ENCODE measurements around the gene ALPK3. TPM values are rescaled to one million over a fixed set of nuclear protein-coding genes. Genes with fewer than 3 reads are reported as not detected.

ALPK3 gene
- total and polyA plus RNA-seq, 7 experiments from 2014 or later: 0.02 to 0.30 (median 0.19) TPM; not detected in 1

- ChIA-PET POLR2A (interaction anchor here (0.7 kb wide), 1 partner anchor 23 kb away, joined by 3 read pairs; no protein-coding TSS in a partner anchor), CTCF (no interaction called here)
- H3K36me3 Mint-ChIP-seq: no peaks in the 10 kb centered on the region
- Histone ChIP-seq H3K4me3 (ENCODE audit: low read length) (no peak overlapping the region), H3K4me1 (ENCODE audit: control insufficient read depth in 2 of 2, insufficient read depth in 2 of 2, low read length in 2 of 2) (no peaks in the 10 kb centered on the region), H3K9me3 (ENCODE audit: control insufficient read depth in 2 of 3, low read length in 3 of 3) (no peaks in the 10 kb centered on the region), H3K27me3 (ENCODE audit: control insufficient read depth in 2 of 2, insufficient read depth in 2 of 2, low read length in 2 of 2) (no peaks in the 10 kb centered on the region), H3K36me3 (ENCODE audit: control insufficient read depth in 2 of 3, insufficient read depth in 3 of 3, low read length in 3 of 3) (no peaks in the 10 kb centered on the region), H3K27ac (ENCODE audit: low read depth, low read length) (no peak overlapping the region)
- DNase-seq (no peak), ATAC-seq (no peak)
- intact Hi-C loops (cut with micrococcal nuclease): no loop called here
- no peaks in the 10 kb centered on the region for H3K9me3 Mint-ChIP-seq
- peaks cover 0 to 13% (median 0%) of the 10 kb centered on the region in 7 donors for H3K4me1 Mint-ChIP-seq
- no peak overlapping the region for H3K27ac Mint-ChIP-seq
- H3K27me3 Mint-ChIP-seq: peaks cover 0 to 3% (median 0%) of the 10 kb centered on the region in 5 donors
- H3K4me3 Mint-ChIP-seq: no peak overlapping the region
Measured at GRCh38 chr15:84908564-84908963, 91.4 kb downstream of the ALPK3 start.

- intact Hi-C loops (cut with micrococcal nuclease): no loop called here
- H3K4me1 Mint-ChIP-seq: peaks cover 0 to 13% (median 0%) of the 10 kb centered on the region in 7 donors
Measured at GRCh38 chr15:84909029-84909428, 91.9 kb downstream of the ALPK3 start.

GRCh38 chr15:84909782-84910181 lies 92.6 kb downstream of the ALPK3 start:
- no peak for ATAC-seq
- Mint-ChIP-seq H3K27ac (no peak overlapping the region), H3K9me3 (peaks cover 0 to under 1% (median 0%) of the 10 kb centered on the region in 11 donors), H3K27me3 (peaks cover 0 to 5% (median 0%) of the 10 kb centered on the region in 5 donors), H3K36me3 (peaks cover 0 to under 1% (median 0%) of the 10 kb centered on the region in 5 donors), H3K4me1 (peaks cover 0 to 18% (median 0%) of the 10 kb centered on the region in 7 donors), H3K4me3 (no peak overlapping the region)
- no peaks in the 10 kb centered on the region for H3K27me3 ChIP-seq (ENCODE audit: control insufficient read depth in 2 of 2, insufficient read depth in 2 of 2, low read length in 2 of 2)
- no peak overlapping the region for H3K4me3 ChIP-seq (ENCODE audit: low read length)
- H3K27ac ChIP-seq (ENCODE audit: low read depth, low read length): no peak overlapping the region
- POLR2A ChIA-PET: no interaction called here
- no peaks in the 10 kb centered on the region for H3K36me3 ChIP-seq (ENCODE audit: control insufficient read depth in 2 of 3, insufficient read depth in 3 of 3, low read length in 3 of 3)
- DNase-seq: no peak
- CTCF ChIA-PET: no interaction called here
- intact Hi-C loops (cut with micrococcal nuclease): no loop called here
- no peaks in the 10 kb centered on the region for H3K9me3 ChIP-seq (ENCODE audit: control insufficient read depth in 2 of 3, low read length in 3 of 3)
- H3K4me1 ChIP-seq (ENCODE audit: control insufficient read depth in 2 of 2, insufficient read depth in 2 of 2, low read length in 2 of 2): no peaks in the 10 kb centered on the region

More at GRCh38 chr15:84909029-84909428, 91.9 kb downstream of the ALPK3 start:
- ATAC-seq: no peak
- Histone ChIP-seq H3K27me3 (ENCODE audit: control insufficient read depth in 2 of 2, insufficient read depth in 2 of 2, low read length in 2 of 2) (no peaks in the 10 kb centered on the region), H3K36me3 (ENCODE audit: control insufficient read depth in 2 of 3, insufficient read depth in 3 of 3, low read length in 3 of 3) (no peaks in the 10 kb centered on the region), H3K9me3 (ENCODE audit: control insufficient read depth in 2 of 3, low read length in 3 of 3) (no peaks in the 10 kb centered on the region), H3K4me1 (ENCODE audit: control insufficient read depth in 2 of 2, insufficient read depth in 2 of 2, low read length in 2 of 2) (no peaks in the 10 kb centered on the region), H3K27ac (ENCODE audit: low read depth, low read length) (no peak overlapping the region), H3K4me3 (ENCODE audit: low read length) (no peak overlapping the region)
- H3K4me3 Mint-ChIP-seq: no peak overlapping the region
- ChIA-PET CTCF (no interaction called here), POLR2A (interaction anchor here (0.7 kb wide), 1 partner anchor 22 kb away, joined by 3 read pairs; no protein-coding TSS in a partner anchor)
- H3K9me3 Mint-ChIP-seq: no peaks in the 10 kb centered on the region
- DNase-seq: no peak
- H3K27ac Mint-ChIP-seq: no peak overlapping the region
- H3K27me3 Mint-ChIP-seq: peaks cover 0 to 3% (median 0%) of the 10 kb centered on the region in 5 donors
- no peaks in the 10 kb centered on the region for H3K36me3 Mint-ChIP-seq

- POLR2A ChIA-PET: no interaction called here
- H3K27ac Mint-ChIP-seq: no peak overlapping the region
- intact Hi-C loops (cut with micrococcal nuclease): no loop called here
- Histone ChIP-seq H3K27me3 (ENCODE audit: control insufficient read depth in 2 of 2, insufficient read depth in 2 of 2, low read length in 2 of 2) (no peaks in the 10 kb centered on the region), H3K4me3 (ENCODE audit: low read length) (no peak overlapping the region), H3K27ac (ENCODE audit: low read depth, low read length) (no peak overlapping the region), H3K4me1 (ENCODE audit: control insufficient read depth in 2 of 2, insufficient read depth in 2 of 2, low read length in 2 of 2) (no peaks in the 10 kb centered on the region), H3K9me3 (ENCODE audit: control insufficient read depth in 2 of 3, low read length in 3 of 3) (no peaks in the 10 kb centered on the region), H3K36me3 (ENCODE audit: control insufficient read depth in 2 of 3, insufficient read depth in 3 of 3, low read length in 3 of 3) (no peaks in the 10 kb centered on the region)
- H3K36me3 Mint-ChIP-seq: peaks cover 0 to 2% (median 0%) of the 10 kb centered on the region in 5 donors
- no peak overlapping the region for H3K4me3 Mint-ChIP-seq
- H3K9me3 Mint-ChIP-seq: peaks cover 0 to 2% (median 0%) of the 10 kb centered on the region in 11 donors
- H3K4me1 Mint-ChIP-seq: peaks cover 0 to 28% (median 0%) of the 10 kb centered on the region in 7 donors
- peaks cover 0 to 13% (median 6%) of the 10 kb centered on the region in 5 donors for H3K27me3 Mint-ChIP-seq
- CTCF ChIA-PET: no interaction called here
- ATAC-seq: no peak
- no peak for DNase-seq
Measured at GRCh38 chr15:84910928-84911623, 93.9 kb downstream of the ALPK3 start.

- H3K4me3 Mint-ChIP-seq: no peak overlapping the region
- Histone ChIP-seq H3K4me3 (ENCODE audit: low read length) (no peak overlapping the region), H3K27ac (ENCODE audit: low read depth, low read length) (no peak overlapping the region), H3K4me1 (ENCODE audit: control insufficient read depth in 2 of 2, insufficient read depth in 2 of 2, low read length in 2 of 2) (no peaks in the 10 kb centered on the region), H3K36me3 (ENCODE audit: control insufficient read depth in 2 of 3, insufficient read depth in 3 of 3, low read length in 3 of 3) (no peaks in the 10 kb centered on the region), H3K9me3 (ENCODE audit: control insufficient read depth in 2 of 3, low read length in 3 of 3) (no peaks in the 10 kb centered on the region), H3K27me3 (ENCODE audit: control insufficient read depth in 2 of 2, insufficient read depth in 2 of 2, low read length in 2 of 2) (no peaks in the 10 kb centered on the region)
- H3K9me3 Mint-ChIP-seq: peaks cover 0 to 2% (median 0%) of the 10 kb centered on the region in 11 donors
- ATAC-seq (no peak), DNase-seq (no peak)
- ChIA-PET POLR2A (no interaction called here), CTCF (interaction anchor here (0.7 to 1.1 kb wide), 3 partner anchors 12 to 99 kb away, joined by 3 to 4 read pairs (median 3); no protein-coding TSS in a partner anchor)
- H3K27ac Mint-ChIP-seq: no peak overlapping the region
- intact Hi-C loops (cut with micrococcal nuclease): no loop called here
- H3K4me1 Mint-ChIP-seq: peaks cover 0 to 28% (median 0%) of the 10 kb centered on the region in 7 donors
- peaks cover 0 to 2% (median 0%) of the 10 kb centered on the region in 5 donors for H3K36me3 Mint-ChIP-seq
- peaks cover 0 to 13% (median 6%) of the 10 kb centered on the region in 5 donors for H3K27me3 Mint-ChIP-seq
Measured at GRCh38 chr15:84911879-84912660, 94.9 kb downstream of the ALPK3 start.

- ChIA-PET POLR2A (no interaction called here), CTCF (interaction anchor here (1.1 kb wide), 1 partner anchor 10 kb away, joined by 4 read pairs; no protein-coding TSS in a partner anchor)
- Histone ChIP-seq H3K27ac (ENCODE audit: low read depth, low read length) (no peak overlapping the region), H3K9me3 (ENCODE audit: control insufficient read depth in 2 of 3, low read length in 3 of 3) (no peaks in the 10 kb centered on the region), H3K27me3 (ENCODE audit: control insufficient read depth in 2 of 2, insufficient read depth in 2 of 2, low read length in 2 of 2) (no peaks in the 10 kb centered on the region), H3K4me3 (ENCODE audit: low read length) (no peak overlapping the region), H3K36me3 (ENCODE audit: control insufficient read depth in 2 of 3, insufficient read depth in 3 of 3, low read length in 3 of 3) (no peaks in the 10 kb centered on the region), H3K4me1 (ENCODE audit: control insufficient read depth in 2 of 2, insufficient read depth in 2 of 2, low read length in 2 of 2) (no peaks in the 10 kb centered on the region)
- intact Hi-C loops (cut with micrococcal nuclease): no loop called here
- no peak for DNase-seq
- no peak overlapping the region for H3K4me3 Mint-ChIP-seq
- peaks cover 0 to 28% (median 0%) of the 10 kb centered on the region in 7 donors for H3K4me1 Mint-ChIP-seq
- no peak for ATAC-seq
- H3K27ac Mint-ChIP-seq: no peak overlapping the region
- H3K9me3 Mint-ChIP-seq: peaks cover 0 to 2% (median 0%) of the 10 kb centered on the region in 11 donors
- H3K27me3 Mint-ChIP-seq: peaks cover 0 to 13% (median 6%) of the 10 kb centered on the region in 5 donors
- H3K36me3 Mint-ChIP-seq: peaks cover 0 to 2% (median 0%) of the 10 kb centered on the region in 5 donors
Measured at GRCh38 chr15:84913360-84913723, 96.2 kb downstream of the ALPK3 start.
